Measurements from ENCODE around the gene AOC3. TPM values are rescaled to one million over a fixed set of nuclear protein-coding genes. Genes with fewer than 3 reads are reported as not detected.

Gene AOC3
- total RNA-seq, 1 donor from 2014 or later: 61.7 TPM

DNA sequence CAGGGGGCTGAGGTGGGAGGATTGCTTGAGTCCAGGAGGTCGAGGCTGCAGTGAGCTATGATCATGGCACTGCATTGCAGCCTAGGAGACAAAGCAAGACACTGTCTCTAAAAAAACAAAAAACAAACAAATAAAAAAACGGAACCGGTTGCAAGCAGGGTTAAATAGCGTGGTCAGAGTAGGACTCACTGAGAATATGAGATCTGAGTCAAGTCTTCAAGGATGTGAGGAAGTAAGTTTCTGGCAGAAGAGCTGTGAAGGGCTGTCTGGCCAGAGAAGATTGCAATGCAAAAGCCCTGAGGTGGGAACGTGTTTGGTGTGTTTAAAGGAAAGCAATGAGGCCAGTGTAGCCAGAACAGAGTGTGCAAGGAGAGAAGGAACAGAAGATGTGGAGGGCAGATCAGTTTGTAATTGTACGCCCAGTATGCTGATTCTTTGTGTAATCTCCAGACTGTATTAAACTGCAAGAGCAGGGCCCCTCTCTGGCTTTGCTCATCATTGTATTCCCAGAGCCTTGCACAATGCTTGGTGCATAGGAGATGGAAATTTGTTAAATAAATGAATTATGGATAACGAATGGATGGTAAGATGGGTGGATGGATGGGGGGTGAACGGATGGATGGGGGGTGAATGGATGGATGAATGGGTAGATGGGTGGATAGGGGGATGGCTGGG, 55.9 kb downstream of the AOC3 start:
- DNase-seq (ENCODE audit: low spot score) (no peak), ATAC-seq (no peak)
- intact Hi-C loops (cut with DNase I): no loop called here

Small RNA genes lying within 50 kb of the gene (microRNA-seq; reads per million reads assigned to microRNA genes)
- gene MIR6781: not detected

Other genes with a start within 250 kb of the AOC3 start
- 47.1 TPM for gene RETREG3, start 241.8 kb upstream of the AOC3 start, total RNA-seq
- 23.4 TPM for gene TUBG1, start 241.5 kb upstream of the AOC3 start, total RNA-seq
- gene TUBG2, start 191.9 kb upstream of the AOC3 start, total RNA-seq: 46.8 TPM
- gene PLEKHH3, start 174.2 kb upstream of the AOC3 start, total RNA-seq: 40.3 TPM
- gene CCR10, start 169.4 kb upstream of the AOC3 start, total RNA-seq: 3.5 TPM
- gene CNTNAP1, start 168.7 kb upstream of the AOC3 start, total RNA-seq: 12.9 TPM
- 105 TPM for gene EZH1, start 106.2 kb upstream of the AOC3 start, total RNA-seq
- gene RAMP2, start 90.0 kb upstream of the AOC3 start, total RNA-seq: 67.5 TPM
- 24.8 TPM for gene VPS25, start 77.8 kb upstream of the AOC3 start, total RNA-seq
- 1.4 TPM for gene WNK4, start 70.6 kb upstream of the AOC3 start, total RNA-seq
- gene COA3, start 52.5 kb upstream of the AOC3 start, total RNA-seq: 36.1 TPM
- gene CNTD1, start 52.3 kb upstream of the AOC3 start, total RNA-seq: 1.1 TPM
- 80.9 TPM for gene BECN1, start 26.9 kb upstream of the AOC3 start, total RNA-seq
- 54.5 TPM for gene PSME3, start 17.8 kb upstream of the AOC3 start, total RNA-seq
- gene AOC2, start 6.6 kb upstream of the AOC3 start, total RNA-seq: 1.6 TPM
- not detected for gene G6PC1, start 49.6 kb downstream of the AOC3 start, total RNA-seq
- gene AARSD1, start 113.3 kb downstream of the AOC3 start, total RNA-seq: 40.7 TPM
- gene PTGES3L, start 128.9 kb downstream of the AOC3 start, total RNA-seq: 0.40 TPM
- gene RUNDC1, start 129.4 kb downstream of the AOC3 start, total RNA-seq: 12.4 TPM
- gene RPL27, start 147.2 kb downstream of the AOC3 start, total RNA-seq: 743 TPM
- 28.1 TPM for gene IFI35, start 155.6 kb downstream of the AOC3 start, total RNA-seq
- gene VAT1, start 171.2 kb downstream of the AOC3 start, total RNA-seq: 288 TPM
- gene RND2, start 174.0 kb downstream of the AOC3 start, total RNA-seq: 3.4 TPM